GM19372 (cell line): Measurements from ENCODE around the gene SNTB2.

Source experiments
- ATAC-seq: cut with Tn5 transposase; IDR thresholded peaks from one replicate; pipeline ENCODE4 v1.9.1; 2021; ENCODE audit warnings: mild to moderate bottlenecking, low read depth, moderate library complexity; ENCODE audit not compliant: unreplicated experiment

Gene SNTB2

DNA sequence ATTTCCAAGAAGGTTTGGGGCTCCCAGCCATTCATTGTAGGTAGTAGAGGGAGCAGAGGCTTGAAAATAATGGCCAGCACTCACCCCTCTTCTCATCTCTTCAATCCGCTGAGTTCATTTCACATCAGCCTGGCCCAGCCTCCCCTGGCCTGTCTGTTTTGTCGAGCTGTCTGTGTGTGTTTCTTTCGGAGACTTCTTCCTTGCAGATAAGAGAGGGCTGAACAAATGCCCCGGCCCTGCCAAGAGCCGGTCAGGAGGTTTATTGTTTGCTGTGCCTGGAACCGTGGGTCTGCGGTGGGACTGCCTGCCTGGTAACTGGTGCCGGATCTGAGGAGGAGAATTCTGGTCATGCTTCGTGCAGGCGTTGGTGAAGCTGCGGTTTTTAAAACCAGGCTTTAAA is 127.6 kb downstream of the SNTB2 start:
- no peak for ATAC-seq

DNA sequence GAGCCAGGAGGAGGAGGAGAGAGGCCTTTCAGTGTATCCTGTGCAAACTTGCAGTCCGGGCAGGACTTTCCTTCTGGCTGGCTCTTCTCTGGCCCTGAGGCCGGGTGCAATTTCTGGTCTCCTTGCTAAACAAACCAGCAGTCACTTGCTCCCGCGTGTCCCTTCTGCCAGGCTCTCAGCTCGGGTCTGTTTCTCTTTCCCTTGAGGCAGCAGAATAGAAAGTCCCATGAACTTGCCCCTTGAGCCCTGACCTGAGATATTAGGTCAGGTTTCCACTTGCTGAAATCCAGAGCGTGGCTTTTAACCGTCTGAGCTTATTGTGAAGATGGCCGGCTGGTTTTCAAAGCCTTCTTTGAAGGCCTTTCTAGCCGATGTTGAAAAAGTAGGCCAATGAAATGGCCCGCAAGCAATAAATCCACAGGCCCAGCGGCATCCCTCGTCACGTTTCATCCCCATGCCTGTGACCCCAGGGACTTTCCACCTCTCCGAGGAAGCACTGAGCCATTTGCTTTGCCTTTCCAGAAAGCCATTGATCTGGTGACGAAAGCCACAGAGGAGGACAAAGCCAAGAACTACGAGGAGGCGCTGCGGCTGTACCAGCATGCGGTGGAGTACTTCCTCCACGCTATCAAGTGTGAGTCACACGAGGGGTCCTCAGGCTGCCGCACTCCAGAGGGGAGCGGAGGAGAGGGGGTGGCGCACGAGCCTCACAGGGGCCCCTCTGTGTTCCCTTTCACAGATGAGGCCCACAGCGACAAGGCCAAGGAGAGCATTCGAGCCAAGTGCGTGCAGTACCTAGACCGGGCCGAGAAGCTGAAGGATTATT is 128.7 kb downstream of the SNTB2 start:
- no peak for ATAC-seq

DNA sequence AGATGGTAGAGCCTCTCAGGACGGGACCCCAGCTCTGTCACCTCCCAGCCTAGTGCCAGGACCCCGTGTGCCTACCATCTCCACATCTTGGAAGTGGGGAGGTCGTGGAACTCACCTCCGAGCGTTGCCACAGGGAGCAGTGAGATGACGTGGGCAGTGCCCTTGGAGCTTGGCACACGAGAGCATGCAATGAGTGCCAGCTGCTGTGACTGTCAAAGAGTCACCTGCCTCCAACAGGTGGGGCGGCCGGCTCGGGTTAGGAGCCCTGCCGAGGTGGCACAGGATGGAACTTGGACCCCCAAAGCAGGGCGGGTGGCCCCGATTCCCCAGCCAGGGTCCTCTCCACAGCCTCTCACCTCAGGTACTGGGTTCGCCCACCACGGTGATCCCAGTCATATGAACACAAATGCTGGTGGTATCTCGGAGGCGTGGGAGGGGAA is 129.7 kb downstream of the SNTB2 start:
- ATAC-seq, result no peak

DNA sequence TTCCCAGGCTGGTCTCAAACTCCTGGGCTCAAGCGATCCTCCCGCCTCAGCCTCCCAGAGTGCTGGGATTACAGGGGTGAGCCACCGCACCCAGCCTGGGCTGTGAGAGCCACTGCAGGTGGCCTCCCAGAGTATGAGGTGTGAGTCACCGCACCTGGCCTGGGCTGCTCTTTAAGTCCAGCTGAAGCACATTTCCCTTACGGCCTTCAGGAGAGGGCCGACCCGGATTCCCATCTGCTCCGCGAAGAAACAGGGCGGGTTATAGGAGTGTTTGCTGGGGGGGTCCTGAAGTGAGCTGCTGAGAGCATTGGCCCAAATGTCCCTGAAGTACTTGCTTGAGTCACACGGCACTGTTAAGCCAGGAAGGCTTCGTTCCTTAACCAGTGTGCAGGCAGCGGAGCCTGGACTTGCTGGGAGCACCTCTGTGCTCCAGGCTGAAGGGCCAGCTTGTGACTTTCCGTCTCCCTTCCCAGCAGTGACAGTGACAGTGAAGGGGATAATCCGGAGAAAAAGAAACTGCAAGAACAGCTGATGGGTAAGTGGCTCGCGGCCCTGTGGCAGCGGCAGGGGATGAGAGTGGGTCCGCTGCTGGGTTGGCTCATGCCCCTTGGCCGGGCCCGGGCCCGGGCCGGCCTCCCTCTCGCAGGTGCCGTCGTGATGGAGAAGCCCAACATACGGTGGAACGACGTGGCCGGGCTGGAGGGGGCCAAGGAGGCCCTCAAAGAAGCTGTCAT is 131.4 kb downstream of the SNTB2 start:
- ATAC-seq, result no peak

DNA sequence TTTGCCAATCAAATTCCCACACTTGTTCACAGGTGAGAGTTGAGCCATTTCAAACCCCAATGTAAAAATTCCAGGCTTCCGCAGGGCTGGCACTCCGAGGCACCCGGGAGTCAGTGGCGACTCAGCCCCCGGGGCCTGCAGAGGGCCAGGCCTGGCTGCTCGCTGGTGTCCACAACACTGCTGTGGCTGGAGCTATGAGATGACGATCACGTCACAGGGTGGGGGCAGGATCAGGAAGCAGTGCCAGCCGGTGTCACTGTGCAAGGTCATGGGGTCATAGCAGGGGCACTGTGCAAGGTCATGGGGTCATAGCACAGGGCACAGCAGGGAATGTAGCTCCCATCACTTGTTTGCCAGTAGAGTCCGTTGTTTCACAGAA is 131.9 kb downstream of the SNTB2 start:
- ATAC-seq, result no peak

DNA sequence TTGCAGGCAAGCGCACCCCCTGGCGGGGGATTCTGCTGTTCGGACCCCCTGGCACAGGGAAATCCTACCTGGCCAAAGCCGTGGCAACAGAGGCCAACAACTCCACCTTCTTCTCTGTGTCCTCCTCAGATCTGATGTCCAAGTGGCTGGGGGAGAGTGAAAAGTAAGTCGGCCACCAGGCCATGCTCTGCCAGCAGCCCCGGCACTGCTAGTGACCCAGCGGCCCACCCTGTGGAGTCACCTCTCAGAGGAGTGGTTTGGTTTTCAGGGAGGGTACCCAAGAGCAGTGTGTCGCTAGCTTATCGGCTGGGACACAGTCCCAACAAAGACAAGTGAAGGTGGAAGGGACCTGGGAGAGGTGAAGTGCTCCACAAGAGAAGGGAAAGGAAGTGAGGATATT is 132.4 kb downstream of the SNTB2 start:
- ATAC-seq, result no peak

DNA sequence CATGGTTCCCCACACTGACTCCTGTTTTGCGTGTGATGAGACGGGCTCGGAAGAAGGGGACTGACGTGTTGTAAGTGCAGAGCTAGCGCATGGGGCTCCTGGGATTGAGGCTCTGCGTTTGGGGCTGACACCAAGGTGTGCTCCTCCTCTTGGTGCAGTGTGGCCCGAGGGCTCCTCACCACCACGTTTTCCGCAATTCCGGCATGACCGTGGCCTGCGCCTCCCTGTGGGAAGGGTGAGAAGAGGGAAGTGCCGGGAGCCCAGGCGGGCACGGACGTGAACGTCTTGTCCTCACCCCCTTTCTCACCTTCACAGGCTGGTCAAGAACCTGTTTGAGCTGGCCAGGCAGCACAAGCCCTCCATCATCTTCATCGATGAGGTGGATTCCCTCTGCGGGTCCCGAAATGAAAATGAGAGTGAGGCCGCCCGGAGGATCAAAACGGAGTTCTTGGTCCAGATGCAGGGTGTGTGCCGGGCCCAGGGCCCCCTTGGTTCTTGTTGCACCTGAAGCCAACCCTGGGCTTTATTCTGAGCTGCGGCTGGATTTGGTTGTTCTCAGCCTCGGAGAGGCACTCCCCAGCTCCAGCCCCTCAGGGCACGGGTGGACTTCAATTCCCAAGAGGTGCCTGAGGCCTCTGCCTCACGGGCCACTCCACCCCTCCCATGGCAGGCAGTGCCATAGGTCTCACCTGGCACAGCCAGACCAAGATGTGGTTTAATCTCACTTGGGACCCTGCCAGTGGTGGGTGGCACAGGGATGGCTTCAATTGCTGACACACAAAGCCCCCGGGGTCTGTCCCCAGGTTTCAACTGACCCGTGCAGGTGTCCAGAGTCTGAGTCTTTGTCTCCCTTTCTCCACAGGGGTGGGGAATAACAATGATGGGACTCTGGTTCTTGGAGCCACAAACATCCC is 133.1 kb downstream of the SNTB2 start:
- ATAC-seq, result no peak

DNA sequence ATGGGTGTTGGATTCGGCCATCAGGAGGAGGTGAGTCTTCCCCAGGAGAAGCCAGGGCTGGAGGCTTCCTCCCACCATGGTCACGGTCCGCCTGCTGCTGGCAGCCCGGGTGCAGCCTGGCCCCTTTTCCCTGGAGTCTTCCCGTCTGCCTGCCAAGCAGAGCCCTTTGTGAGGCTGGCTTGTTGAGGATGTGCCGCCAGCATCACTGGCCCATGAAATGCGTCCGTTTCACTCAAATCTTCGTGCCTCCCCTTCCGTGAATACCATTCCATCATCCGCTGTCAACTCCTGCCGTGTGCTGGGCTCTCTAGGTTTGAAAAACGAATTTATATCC is 133.7 kb downstream of the SNTB2 start:
- ATAC-seq, result no peak

DNA sequence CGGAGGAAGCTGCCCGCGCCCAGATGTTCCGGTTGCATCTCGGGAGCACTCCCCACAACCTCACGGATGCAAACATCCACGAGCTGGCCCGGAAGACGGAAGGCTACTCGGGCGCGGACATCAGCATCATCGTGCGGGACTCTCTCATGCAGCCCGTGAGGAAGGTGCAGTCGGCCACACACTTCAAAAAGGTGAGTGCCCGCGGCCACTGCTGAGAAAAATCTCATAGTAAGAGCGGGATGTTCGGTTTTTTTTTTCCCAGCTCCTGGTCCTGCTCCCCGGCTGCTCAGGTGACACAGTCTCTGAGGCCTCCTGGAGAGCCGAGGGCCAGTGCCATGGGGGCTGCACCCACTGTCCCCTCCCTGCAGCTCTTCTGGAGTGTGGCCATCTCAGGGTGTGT is 134.1 kb downstream of the SNTB2 start:
- no peak for ATAC-seq

DNA sequence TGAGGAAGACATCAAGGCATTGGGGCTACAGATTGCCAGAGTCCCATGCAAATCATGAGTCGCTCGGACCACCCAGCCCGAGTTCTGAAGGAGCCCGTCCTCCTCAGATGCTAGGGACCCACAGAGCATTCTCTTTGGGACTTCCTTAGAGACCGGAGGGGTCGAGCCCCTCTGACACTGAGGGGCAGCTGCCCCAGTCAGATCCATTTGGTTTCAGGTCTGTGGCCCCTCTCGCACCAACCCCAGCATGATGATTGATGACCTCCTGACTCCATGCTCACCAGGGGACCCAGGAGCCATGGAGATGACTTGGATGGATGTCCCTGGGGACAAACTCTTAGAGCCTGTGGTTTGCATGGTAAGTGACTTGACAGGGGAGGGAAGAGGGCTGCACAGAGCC is 135.4 kb downstream of the SNTB2 start:
- ATAC-seq, result no peak

DNA sequence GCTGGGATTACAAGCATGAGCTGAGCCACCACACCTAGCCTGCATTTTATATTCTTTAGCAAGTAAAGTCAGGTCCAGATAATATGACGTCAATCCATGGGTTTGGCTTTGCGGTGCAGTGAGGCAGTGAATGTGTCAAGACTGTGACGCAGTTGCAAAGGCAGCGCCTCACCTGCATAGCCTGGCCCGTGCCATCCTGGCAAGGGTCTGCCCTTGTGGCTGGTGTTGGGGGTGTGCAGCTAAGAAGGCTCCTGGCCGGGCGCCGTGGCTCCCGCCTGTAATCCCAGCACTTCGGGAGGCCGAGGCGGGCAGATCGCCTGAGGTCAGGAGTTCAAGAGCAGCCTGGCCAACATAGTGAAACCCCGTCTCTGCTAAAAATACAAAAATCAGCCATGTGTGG is 136.5 kb downstream of the SNTB2 start:
- ATAC-seq, result no peak

DNA sequence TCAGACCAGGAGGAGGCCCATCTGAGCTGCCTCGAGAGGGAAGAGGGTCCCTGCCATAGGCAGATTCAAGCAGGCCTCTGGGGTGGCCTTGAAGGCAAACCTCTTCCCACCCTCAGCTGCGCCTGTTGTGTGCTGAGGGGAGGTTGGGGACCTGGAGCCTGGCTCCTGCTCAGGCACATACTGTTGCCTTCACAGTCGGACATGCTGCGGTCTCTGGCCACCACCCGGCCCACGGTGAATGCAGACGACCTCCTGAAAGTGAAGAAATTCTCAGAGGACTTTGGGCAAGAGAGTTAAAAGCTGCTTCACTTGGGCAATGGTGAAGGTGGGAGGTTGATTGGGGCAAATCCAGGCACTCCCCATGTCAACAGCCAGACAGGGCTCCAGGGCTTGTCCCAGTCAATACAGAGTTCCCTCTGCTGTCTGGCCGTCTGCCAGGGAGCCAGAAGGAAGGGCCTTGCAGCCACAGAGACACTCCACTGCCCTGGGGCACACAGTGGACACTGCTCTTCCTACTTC is 137.1 kb downstream of the SNTB2 start:
- no peak for ATAC-seq

DNA sequence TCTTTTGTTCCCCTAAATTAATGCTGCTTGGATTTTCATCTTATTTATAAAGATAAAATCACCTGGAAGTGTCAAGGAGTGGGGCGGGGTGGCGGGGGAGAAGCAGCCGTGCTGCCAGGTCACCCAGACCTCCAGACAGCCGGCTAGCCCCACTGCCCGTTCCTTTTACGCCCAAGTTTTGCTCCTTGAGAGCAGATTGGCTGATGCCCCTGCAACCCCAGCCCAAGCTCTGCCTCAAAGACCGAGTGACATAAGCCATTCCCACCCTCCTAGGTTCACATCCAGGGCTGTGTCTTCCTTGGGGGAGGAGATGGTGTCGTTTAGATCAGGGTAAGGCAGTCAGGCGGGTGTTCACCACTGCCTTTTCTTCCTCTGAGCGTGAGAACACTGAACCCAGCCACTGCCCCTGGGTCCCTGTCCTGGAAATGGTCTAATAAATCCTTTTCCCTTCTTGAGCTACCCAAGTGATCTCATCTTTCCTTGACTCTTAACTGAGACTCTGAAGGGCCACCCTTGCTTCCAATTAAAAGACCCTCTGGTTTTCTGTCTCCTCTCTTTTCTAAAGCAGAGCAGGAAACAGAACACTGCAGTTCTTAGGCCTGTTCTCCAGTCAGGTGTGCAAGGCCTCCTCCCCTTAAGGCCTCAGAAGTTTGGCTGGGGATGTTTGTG is 137.8 kb downstream of the SNTB2 start:
- ATAC-seq, result no peak

DNA sequence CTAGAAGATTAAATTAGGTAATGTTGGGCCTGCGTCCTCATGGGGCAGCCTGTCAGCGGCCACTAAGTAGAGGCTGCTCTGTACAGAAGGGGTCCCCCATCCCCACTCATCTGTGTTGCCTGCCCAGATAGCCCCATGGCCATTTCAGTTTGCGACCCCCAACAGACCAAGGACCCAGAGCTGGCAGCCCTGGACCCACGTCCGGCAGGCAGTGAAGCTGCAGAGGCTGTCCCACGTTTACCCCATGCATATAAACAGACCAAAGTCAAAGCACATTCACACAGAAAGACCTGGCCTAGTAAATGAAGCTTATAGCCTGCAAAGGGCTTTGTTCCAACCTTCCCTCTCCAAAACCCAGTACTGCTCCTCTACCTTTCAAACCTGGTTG is 138.8 kb downstream of the SNTB2 start:
- ATAC-seq, result no peak

DNA sequence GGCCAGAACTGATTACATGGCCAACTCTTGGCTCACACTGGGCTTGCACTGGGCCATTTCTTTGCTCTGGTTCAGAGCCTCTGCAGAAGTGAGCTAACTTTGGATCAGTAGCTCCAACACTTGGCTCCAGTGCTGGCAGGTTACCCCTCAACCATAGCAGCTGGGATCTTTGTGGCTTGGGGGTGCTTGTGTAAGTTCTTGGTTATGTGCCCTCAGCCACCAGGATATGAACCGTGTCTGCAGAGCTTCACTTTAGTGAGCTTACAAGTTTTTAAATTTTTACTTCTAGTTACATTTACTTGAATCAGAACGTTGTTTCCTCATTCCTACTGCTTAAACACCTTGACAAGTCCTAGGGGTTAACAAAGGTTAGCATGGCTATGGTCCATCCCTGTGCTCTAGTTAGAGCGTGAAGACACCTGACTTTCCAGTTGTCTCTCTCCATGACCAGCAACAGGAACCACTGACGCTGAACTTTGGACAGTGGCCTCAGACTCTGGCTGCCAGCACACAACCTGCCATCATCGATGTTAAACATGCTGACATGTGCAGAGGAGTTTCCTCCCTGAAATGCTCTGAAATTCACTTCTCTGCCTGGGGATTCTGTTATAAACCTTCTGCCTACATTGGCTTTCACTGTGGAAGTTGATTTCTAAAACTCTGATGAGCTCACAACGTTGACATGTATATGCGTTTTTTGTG is 139.4 kb downstream of the SNTB2 start:
- no peak for ATAC-seq

DNA sequence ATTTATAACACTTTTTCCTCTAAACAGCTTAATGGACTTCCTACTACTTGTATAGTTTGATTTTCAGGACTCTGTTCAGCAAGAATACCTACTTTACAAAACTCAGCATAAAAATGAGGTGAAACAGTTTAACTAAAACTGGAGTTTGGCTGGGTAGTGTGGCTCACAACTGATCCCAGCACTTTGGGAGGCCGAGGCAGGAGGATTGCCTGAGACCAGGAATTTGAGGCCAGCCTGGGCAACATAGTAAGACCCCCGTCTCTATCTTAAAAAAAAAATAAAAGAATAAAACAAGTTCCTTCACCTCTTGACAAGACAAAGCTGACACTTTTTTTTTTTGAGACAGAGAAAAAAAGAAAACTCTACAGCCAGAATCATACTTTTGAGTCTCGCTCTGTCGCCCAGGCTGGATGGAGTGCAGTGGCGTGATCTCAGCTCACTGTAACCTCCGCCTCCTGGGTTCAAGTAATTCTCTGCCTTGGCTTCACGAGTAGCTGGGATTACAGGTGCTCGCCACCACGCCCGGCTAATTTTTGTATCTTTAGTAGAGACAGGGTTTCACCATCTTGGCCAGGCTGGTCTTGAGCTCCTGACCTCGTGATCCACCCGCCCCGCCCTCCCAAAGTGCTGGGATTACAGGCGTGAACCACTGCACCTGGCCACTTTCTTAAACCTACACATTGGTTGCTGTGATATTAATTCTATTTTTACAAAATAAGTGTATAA is 140.8 kb downstream of the SNTB2 start:
- ATAC-seq, result no peak

DNA sequence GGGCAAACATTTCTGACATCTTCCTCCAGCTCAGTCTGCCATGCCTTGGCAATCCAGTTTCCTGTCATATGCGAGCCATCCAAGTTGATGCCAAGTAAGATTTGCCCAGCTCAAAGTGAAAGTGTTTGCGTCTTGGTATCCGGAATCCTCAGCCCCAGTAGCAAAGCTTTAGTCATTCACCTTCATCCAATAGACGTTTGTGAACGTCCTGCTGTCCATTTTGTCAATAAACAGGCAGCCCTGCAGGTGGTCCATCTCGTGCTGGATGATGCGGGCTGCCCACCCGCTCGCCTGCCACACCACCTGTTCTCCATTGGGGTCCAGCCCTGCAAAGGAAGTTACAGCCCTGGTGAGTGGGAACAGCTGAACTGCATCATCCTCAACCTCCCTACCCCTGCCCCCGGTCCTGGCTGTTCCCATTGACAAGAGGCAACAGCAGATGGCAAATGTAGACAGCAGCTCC is 141.9 kb downstream of the SNTB2 start:
- ATAC-seq, result no peak

DNA sequence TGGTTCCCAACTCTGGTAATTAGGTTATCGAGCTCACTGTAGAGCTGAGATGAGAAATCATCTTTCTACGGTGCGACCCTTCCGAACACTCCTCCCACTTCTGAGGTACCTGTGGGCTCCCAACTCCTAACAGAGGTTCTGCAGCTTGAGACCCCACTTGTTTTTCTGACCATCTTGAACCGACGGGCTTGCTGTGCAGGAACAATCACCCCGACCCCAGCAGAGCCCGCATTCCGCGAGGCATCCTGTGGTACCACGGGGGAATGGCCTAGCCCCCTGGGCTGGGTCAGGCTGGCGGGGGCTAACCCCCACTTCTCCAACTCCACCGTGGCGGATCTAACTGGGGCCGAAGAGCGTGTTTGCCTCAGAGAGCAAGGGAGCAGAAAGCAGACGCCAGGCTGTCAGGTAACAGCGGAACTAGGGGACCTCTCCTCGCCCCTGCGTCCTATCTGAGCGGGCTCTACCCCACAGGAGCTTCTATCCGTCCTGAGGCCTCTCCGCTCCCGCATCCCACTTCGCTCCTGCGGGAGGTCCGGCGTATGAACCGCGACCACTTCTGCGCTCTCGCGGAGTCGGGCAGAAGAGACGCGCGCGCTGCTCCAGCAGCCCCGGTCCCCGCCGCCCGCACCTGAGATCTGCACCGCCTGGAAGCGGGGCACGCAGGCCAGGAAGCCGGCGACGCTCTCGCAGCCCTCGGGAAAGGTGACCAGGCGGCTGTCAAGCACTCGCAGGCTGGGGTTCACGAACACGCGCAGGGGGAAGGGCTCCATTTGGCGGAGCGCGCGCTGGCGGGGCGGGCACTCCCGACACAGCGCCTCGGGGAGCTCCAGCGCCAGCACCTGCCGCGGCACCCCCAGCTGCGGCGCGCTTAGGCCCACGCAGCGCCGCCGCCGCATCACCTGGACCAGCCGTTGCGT is 142.7 kb downstream of the SNTB2 start:
- ATAC-seq, result peak; percentile 36
